Progenitor cell of endocrine pancreas (in vitro differentiated cells): ENCODE measurements around the gene GLYATL3. TPM values are rescaled to one million over a fixed set of nuclear protein-coding genes. Genes with fewer than 3 reads are reported as not detected.
"Not testable (repeated sequence)": the region's sequence is repeated elsewhere in the genome, so short reads cannot be mapped to it uniquely, and the experiment has no call there.

Experiments used
- DNase-seq: peaks from one replicate; pipeline ENCODE4 v3.0.0; 2021; ENCODE audit warnings: low spot score; ENCODE audit not compliant: unreplicated experiment
- H3K27ac Mint-ChIP-seq: 2 replicates; pipeline ENCODE4 v1.8.0; 2021; ENCODE audit warnings: mild to moderate bottlenecking, moderate library complexity, mixed read lengths
- H3K27me3 Mint-ChIP-seq: 2 replicates; pipeline ENCODE4 v1.8.0; 2021; ENCODE audit warnings: mixed read lengths
- H3K36me3 Mint-ChIP-seq: 2 replicates; pipeline ENCODE4 v1.8.0; 2022; ENCODE audit warnings: mixed read lengths; ENCODE audit not compliant: insufficient read depth
- H3K4me1 Mint-ChIP-seq: 2 replicates; pipeline ENCODE4 v1.8.0; 2021; ENCODE audit warnings: low read depth, mixed read lengths
- H3K4me3 Mint-ChIP-seq: 2 replicates; pipeline ENCODE4 v1.8.0; 2021; ENCODE audit warnings: low read depth, mild to moderate bottlenecking, moderate library complexity, mixed read lengths
- H3K9me3 Mint-ChIP-seq: 2 replicates; pipeline ENCODE4 v1.8.0; 2021; ENCODE audit warnings: low read depth, mixed read lengths
- total RNA-seq: library from RNA; stranded (reverse); gene quantifications from 2 replicates; pipeline ENCODE4 v1.2.1, GENCODE V29; 2021
- TF ChIP-seq, protein P1 (sequence below): fragments of 200-600 bp; sonication (generic); IDR thresholded peaks from one replicate; pipeline ENCODE4 v1.5.0; 2021; ENCODE audit warnings: antibody characterized with exemption, mild to moderate bottlenecking; ENCODE audit not compliant: unreplicated experiment

Gene GLYATL3
- total RNA-seq, 1 donor from 2014 or later: not detected

DNA sequence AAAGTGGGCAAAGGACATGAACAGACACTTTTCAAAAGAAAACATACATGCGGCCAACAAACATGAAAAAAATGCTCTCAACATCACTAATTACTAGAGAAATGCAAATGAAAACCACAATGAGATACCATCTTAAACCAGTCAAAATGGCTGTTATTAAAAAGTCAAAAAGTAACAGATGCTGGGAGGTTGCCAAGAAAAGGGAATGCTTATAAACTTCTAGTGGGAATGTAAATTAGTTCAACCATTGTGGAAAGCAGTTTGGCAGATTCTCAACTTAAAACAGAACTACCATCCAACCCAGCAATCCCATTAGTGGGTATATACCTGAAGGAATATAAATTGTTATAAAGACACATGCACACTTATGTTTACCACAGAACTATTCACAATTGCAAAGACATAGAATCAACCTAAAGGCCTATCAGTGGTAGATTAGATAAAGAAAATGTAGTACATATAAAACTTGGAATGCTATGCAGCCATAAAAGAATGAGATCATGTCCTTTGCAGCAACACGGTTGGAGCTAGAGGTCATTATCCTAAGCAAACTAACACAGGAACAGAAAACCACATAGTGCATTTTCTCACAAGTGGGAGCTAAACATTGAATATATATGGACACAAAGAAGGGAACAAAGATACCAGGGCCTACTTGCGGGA lies 20.3 kb upstream of the GLYATL3 start:
- H3K36me3 Mint-ChIP-seq: peaks cover 37% of the 10 kb centered on the region

DNA sequence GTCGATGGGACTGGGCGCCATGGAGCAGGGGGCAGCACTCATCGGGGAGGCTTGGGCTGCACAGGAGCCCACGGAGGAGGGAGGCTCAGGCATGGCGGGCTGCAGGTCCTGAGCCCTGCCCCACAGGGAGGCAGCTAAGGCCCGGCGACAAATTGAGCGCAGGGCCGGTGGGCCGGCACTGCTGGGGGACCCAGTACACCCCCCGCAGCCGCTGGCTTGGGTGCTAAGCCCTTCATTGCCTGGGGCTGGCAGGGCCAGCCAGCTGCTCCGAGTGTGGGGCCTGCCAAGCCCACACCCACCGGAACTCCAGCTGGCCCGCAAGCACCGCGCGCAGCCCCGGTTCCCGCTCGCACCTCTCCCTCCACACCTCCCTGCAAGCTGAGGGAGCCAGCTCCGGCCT lies 17.9 kb upstream of the GLYATL3 start:
- not testable (repeated sequence) for H3K4me1 Mint-ChIP-seq, H3K27me3 Mint-ChIP-seq, H3K9me3 Mint-ChIP-seq, H3K4me3 Mint-ChIP-seq, DNase-seq, H3K27ac Mint-ChIP-seq
- peaks cover 30% of the 10 kb centered on the region for H3K36me3 Mint-ChIP-seq

More for the DNA sequence above, 20.3 kb upstream of the GLYATL3 start:
- DNase-seq: no peak
- Mint-ChIP-seq H3K9me3 (peaks cover 9% of the 10 kb centered on the region), H3K4me1 (no peaks in the 10 kb centered on the region), H3K4me3 (no peak overlapping the region), H3K27me3 (no peaks in the 10 kb centered on the region), H3K27ac (peak overlapping the region; percentile 16)
- TF ChIP-seq, protein P1, sequence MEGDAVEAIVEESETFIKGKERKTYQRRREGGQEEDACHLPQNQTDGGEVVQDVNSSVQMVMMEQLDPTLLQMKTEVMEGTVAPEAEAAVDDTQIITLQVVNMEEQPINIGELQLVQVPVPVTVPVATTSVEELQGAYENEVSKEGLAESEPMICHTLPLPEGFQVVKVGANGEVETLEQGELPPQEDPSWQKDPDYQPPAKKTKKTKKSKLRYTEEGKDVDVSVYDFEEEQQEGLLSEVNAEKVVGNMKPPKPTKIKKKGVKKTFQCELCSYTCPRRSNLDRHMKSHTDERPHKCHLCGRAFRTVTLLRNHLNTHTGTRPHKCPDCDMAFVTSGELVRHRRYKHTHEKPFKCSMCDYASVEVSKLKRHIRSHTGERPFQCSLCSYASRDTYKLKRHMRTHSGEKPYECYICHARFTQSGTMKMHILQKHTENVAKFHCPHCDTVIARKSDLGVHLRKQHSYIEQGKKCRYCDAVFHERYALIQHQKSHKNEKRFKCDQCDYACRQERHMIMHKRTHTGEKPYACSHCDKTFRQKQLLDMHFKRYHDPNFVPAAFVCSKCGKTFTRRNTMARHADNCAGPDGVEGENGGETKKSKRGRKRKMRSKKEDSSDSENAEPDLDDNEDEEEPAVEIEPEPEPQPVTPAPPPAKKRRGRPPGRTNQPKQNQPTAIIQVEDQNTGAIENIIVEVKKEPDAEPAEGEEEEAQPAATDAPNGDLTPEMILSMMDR: no peak

DNA sequence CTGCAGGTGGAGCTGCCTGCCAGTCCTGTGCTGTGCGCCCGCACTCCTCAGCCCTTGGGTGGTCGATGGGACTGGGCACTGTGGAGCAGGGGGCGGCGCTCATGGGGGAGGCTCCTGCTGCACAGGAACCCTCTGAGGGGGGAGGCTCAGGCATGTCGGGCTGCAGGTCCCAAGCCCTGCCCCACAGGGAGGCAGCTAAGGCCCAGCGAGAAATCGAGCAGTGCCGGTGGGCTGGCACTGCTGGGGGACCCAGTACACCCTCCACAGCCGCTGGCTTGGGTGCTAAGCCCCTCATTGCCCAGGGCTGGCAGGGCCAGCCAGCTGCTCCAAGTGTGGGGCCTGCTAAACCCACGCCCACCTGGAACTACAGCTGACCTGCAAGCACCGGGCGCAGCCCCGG lies 16.3 kb upstream of the GLYATL3 start:
- H3K27me3 Mint-ChIP-seq, DNase-seq, H3K9me3 Mint-ChIP-seq, H3K4me1 Mint-ChIP-seq, H3K27ac Mint-ChIP-seq, H3K4me3 Mint-ChIP-seq: not testable (repeated sequence)
- H3K36me3 Mint-ChIP-seq: peaks cover 25% of the 10 kb centered on the region

DNA sequence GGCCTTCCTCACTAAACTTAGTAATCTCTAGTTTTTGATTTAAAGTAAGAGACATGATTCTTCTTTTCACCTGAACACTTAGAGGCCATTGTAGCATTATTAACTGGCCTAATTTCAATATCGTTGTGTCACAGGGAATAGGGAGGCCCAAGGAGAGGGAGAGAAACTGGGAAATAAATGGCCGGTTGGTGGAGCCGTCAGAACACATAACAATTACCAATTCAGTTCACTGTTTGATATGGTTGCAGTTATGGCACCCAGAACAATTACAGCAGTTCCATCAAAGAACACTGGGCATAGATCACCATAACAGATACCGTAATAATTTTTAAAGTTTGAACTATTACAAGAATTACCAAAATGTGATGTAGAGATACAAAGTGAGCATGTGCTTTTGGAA lies 9.1 kb upstream of the GLYATL3 start:
- TF ChIP-seq, protein P1: no peak
- H3K9me3 Mint-ChIP-seq: no peaks in the 10 kb centered on the region
- no peak for DNase-seq
- no peaks in the 10 kb centered on the region for H3K27me3 Mint-ChIP-seq
- no peak overlapping the region for H3K4me3 Mint-ChIP-seq
- H3K36me3 Mint-ChIP-seq: peaks cover 10% of the 10 kb centered on the region
- no peak overlapping the region for H3K27ac Mint-ChIP-seq
- no peaks in the 10 kb centered on the region for H3K4me1 Mint-ChIP-seq

DNA sequence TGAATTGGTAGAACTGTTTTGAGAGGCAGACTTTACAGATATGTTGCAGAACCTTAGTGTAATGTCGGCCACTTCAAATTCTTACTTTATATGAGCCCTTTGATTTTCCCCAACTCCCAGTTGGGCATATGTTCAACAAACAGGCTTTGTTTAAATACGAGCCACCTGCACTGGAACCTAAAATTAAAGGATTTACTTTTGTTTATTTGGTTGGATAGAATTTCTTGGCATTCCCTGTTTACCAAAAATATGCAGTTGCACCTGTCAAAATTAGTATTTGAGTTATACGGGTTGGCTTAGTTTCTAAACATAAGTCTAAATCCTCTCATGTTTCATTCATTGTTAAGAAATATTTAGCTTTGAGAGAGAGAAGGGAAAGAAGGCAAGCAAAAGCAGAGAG lies 2.4 kb upstream of the GLYATL3 start:
- Mint-ChIP-seq H3K27ac (peak overlapping the region; percentile 64), H3K9me3 (no peaks in the 10 kb centered on the region), H3K27me3 (no peaks in the 10 kb centered on the region), H3K4me1 (peaks cover 6% of the 10 kb centered on the region), H3K36me3 (no peaks in the 10 kb centered on the region), H3K4me3 (no peak overlapping the region)
- no peak for DNase-seq
- TF ChIP-seq, protein P1: no peak

DNA sequence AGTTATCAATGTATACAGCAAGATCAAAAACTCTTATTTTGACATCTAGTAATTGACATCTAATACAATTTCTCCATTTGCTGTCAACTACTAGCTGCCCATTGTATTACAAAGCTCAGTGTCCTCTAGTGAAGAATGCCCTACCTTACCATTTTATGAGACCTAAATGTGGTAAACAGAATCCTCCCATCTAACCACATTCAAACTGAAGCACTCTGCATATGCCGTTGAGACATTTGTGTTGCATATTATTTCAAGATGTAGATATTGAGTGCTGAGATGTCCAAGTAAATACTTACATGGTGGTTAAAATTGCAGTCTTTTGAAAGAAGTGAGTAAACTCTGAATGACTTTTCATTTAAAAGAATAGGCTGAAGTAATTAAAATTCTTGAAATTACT lies 597 bp upstream of the GLYATL3 start:
- no peak overlapping the region for H3K27ac Mint-ChIP-seq
- DNase-seq: no peak
- H3K36me3 Mint-ChIP-seq: peaks cover 2% of the 10 kb centered on the region
- H3K9me3 Mint-ChIP-seq: no peaks in the 10 kb centered on the region
- TF ChIP-seq, protein P1: no peak
- no peaks in the 10 kb centered on the region for H3K27me3 Mint-ChIP-seq
- no peak overlapping the region for H3K4me3 Mint-ChIP-seq
- peaks cover 7% of the 10 kb centered on the region for H3K4me1 Mint-ChIP-seq
